H1 (cell line): ENCODE measurements around the gene UTS2B. TPM values are rescaled to one million over a fixed set of nuclear protein-coding genes. Genes with fewer than 3 reads are reported as not detected.
A peak's percentile ranks its signal among the peaks of the same experiment; 100 is the strongest.

Source experiments
- CHD1 ChIP-seq: IDR thresholded peaks from 2 replicates; pipeline ENCODE4 v1.6.1; 2012; ENCODE audit warnings: low read depth, low read length, improper control_type of control experiment
- CHD2 ChIP-seq: IDR thresholded peaks from 2 replicates; pipeline ENCODE4 v1.6.1; 2012; ENCODE audit warnings: low read length, improper control_type of control experiment
- GTF2F1 ChIP-seq: IDR thresholded peaks from 2 replicates; pipeline ENCODE4 v1.6.1; 2012; ENCODE audit warnings: low read depth, low read length, improper control_type of control experiment, borderline replicate concordance
- MAFK ChIP-seq: IDR thresholded peaks from 2 replicates; pipeline ENCODE4 v1.6.1; 2012; ENCODE audit warnings: low read depth, mild to moderate bottlenecking, improper control_type of control experiment, low read length
- RBBP5 ChIP-seq: IDR thresholded peaks from 2 replicates; pipeline ENCODE4 v1.7.1; 2012; ENCODE audit warnings: low read depth, mild to moderate bottlenecking, inconsistent platforms, low read length, moderate library complexity, borderline replicate concordance
- TAF1 ChIP-seq: IDR thresholded peaks from 2 replicates; pipeline ENCODE4 v1.6.1; 2011; ENCODE audit warnings: mild to moderate bottlenecking, low read depth, low read length
- TAF7 ChIP-seq: optimal IDR thresholded peaks from 2 replicates; pipeline ENCODE3; 2011; ENCODE audit warnings: low read depth, mild to moderate bottlenecking, inconsistent platforms, low read length, moderate library complexity, borderline replicate concordance
- polyA plus RNA-seq, 7 experiments: library from polyadenylated mRNA; depleted of rRNA in 3 of 7; stranded (reverse) in 5 of 7; unstranded in 2 of 7; fragments of >200 nt in 5 of 7; fragments of 200-250 nt in 2 of 7; gene quantifications; 1 replicate in 5 of 7; 2 replicates in 1 of 7; 4 replicates in 1 of 7; pipeline versions ENCODE4 v1.2.1 to v1.2.3, GENCODE V29; 2011 to 2013; ENCODE audit warnings: missing spikeins in 2 of 7, mixed read lengths in 2 of 7
- total RNA-seq: library from RNA; stranded (reverse); fragmentation: NEBNext Ultra II Directional; extraction: Animal tissue kit (Norgen Biotek cat#: 25700); gene quantifications from 2 replicates; pipeline ENCODE4 v1.2.1, GENCODE V29; 2021
- TF ChIP-seq, protein P1 (sequence below): fragments of 300-600 bp; sonication (generic); IDR thresholded peaks from 2 replicates; pipeline ENCODE4 v1.7.1; 2012; ENCODE audit warnings: low read length, moderate library complexity, mild to moderate bottlenecking, inconsistent platforms; ENCODE audit not compliant: insufficient replicate concordance
- TF ChIP-seq, protein P2 (sequence below), 3 experiments: IDR thresholded peaks; 1 replicate in 2 of 3; 2 replicates in 1 of 3; pipeline versions ENCODE4 v1.5.1 to v1.6.1; 2011; ENCODE audit warnings: low read length in 3 of 3, mild to moderate bottlenecking in 3 of 3, inconsistent platforms in 2 of 3, low read depth in 1 of 3, moderate library complexity in 1 of 3; ENCODE audit not compliant: insufficient read depth in 1 of 3; ENCODE audit errors: control extremely low read depth in 1 of 3

UTS2B gene
- total and polyA plus RNA-seq, 2 of the 8 experiments (the other 6 are each of a cell fraction or from before 2014, with no cell fraction given) = not detected

DNA sequence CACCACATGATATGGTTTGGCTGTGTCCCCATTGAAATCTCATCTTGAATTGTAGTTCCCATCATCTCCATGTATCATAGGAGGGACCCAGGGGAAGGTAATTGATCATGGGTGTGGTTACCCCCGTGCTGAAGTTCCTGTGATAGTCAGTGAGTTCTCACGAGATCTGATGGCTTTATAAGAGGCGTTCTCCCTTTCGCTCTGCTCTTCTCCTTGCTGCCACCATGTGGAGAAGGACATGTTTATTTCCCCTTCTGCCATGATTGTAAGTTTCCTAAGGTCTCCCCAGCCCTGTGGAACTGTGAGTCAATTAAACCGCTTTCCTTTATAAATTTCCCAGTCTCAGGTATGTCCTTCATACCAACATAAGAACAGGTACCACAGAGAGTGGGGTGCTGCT lies 109.4 kb downstream of the UTS2B start (continued):
- TF ChIP-seq TAF7 (no peak), GTF2F1 (no peak), TAF1 (no peak), CHD2 (0 out of 2 replicates have a peak, but pooled peaks have one; percentile 30), MAFK (no peak), RBBP5 (no peak), CHD1 (no peak)
- TF ChIP-seq, protein P1, sequence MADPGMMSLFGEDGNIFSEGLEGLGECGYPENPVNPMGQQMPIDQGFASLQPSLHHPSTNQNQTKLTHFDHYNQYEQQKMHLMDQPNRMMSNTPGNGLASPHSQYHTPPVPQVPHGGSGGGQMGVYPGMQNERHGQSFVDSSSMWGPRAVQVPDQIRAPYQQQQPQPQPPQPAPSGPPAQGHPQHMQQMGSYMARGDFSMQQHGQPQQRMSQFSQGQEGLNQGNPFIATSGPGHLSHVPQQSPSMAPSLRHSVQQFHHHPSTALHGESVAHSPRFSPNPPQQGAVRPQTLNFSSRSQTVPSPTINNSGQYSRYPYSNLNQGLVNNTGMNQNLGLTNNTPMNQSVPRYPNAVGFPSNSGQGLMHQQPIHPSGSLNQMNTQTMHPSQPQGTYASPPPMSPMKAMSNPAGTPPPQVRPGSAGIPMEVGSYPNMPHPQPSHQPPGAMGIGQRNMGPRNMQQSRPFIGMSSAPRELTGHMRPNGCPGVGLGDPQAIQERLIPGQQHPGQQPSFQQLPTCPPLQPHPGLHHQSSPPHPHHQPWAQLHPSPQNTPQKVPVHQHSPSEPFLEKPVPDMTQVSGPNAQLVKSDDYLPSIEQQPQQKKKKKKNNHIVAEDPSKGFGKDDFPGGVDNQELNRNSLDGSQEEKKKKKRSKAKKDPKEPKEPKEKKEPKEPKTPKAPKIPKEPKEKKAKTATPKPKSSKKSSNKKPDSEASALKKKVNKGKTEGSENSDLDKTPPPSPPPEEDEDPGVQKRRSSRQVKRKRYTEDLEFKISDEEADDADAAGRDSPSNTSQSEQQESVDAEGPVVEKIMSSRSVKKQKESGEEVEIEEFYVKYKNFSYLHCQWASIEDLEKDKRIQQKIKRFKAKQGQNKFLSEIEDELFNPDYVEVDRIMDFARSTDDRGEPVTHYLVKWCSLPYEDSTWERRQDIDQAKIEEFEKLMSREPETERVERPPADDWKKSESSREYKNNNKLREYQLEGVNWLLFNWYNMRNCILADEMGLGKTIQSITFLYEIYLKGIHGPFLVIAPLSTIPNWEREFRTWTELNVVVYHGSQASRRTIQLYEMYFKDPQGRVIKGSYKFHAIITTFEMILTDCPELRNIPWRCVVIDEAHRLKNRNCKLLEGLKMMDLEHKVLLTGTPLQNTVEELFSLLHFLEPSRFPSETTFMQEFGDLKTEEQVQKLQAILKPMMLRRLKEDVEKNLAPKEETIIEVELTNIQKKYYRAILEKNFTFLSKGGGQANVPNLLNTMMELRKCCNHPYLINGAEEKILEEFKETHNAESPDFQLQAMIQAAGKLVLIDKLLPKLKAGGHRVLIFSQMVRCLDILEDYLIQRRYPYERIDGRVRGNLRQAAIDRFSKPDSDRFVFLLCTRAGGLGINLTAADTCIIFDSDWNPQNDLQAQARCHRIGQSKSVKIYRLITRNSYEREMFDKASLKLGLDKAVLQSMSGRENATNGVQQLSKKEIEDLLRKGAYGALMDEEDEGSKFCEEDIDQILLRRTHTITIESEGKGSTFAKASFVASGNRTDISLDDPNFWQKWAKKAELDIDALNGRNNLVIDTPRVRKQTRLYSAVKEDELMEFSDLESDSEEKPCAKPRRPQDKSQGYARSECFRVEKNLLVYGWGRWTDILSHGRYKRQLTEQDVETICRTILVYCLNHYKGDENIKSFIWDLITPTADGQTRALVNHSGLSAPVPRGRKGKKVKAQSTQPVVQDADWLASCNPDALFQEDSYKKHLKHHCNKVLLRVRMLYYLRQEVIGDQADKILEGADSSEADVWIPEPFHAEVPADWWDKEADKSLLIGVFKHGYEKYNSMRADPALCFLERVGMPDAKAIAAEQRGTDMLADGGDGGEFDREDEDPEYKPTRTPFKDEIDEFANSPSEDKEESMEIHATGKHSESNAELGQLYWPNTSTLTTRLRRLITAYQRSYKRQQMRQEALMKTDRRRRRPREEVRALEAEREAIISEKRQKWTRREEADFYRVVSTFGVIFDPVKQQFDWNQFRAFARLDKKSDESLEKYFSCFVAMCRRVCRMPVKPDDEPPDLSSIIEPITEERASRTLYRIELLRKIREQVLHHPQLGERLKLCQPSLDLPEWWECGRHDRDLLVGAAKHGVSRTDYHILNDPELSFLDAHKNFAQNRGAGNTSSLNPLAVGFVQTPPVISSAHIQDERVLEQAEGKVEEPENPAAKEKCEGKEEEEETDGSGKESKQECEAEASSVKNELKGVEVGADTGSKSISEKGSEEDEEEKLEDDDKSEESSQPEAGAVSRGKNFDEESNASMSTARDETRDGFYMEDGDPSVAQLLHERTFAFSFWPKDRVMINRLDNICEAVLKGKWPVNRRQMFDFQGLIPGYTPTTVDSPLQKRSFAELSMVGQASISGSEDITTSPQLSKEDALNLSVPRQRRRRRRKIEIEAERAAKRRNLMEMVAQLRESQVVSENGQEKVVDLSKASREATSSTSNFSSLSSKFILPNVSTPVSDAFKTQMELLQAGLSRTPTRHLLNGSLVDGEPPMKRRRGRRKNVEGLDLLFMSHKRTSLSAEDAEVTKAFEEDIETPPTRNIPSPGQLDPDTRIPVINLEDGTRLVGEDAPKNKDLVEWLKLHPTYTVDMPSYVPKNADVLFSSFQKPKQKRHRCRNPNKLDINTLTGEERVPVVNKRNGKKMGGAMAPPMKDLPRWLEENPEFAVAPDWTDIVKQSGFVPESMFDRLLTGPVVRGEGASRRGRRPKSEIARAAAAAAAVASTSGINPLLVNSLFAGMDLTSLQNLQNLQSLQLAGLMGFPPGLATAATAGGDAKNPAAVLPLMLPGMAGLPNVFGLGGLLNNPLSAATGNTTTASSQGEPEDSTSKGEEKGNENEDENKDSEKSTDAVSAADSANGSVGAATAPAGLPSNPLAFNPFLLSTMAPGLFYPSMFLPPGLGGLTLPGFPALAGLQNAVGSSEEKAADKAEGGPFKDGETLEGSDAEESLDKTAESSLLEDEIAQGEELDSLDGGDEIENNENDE = no peak
- TF ChIP-seq, protein P2, sequence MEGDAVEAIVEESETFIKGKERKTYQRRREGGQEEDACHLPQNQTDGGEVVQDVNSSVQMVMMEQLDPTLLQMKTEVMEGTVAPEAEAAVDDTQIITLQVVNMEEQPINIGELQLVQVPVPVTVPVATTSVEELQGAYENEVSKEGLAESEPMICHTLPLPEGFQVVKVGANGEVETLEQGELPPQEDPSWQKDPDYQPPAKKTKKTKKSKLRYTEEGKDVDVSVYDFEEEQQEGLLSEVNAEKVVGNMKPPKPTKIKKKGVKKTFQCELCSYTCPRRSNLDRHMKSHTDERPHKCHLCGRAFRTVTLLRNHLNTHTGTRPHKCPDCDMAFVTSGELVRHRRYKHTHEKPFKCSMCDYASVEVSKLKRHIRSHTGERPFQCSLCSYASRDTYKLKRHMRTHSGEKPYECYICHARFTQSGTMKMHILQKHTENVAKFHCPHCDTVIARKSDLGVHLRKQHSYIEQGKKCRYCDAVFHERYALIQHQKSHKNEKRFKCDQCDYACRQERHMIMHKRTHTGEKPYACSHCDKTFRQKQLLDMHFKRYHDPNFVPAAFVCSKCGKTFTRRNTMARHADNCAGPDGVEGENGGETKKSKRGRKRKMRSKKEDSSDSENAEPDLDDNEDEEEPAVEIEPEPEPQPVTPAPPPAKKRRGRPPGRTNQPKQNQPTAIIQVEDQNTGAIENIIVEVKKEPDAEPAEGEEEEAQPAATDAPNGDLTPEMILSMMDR (IDR thresholded peaks at IDR 0.05; ENCODE audit: control extremely low read depth in 1 of 3, insufficient read depth in 1 of 3, low read depth in 1 of 3, low read length in 3 of 3) = peak in 2 of 3 experiments; percentile 27 to 40; a peak in 3 of 4 replicates
